Activated CD4-positive, CD25-positive, alpha-beta regulatory T cell treated with anti-CD3 and anti-CD28 coated beads, Interleukin-2, amount 50 U/mL, for 16 hours (primary cell): ENCODE results near the gene QSOX2.
A peak's percentile ranks its signal among the peaks of the same experiment; 100 is the strongest.

ENCODE experiments used
- DNase-seq: peaks from one replicate; pipeline ENCODE4 v3.0.0-alpha.2; 2020; ENCODE audit warnings: low read depth, low spot score

Gene QSOX2

DNA sequence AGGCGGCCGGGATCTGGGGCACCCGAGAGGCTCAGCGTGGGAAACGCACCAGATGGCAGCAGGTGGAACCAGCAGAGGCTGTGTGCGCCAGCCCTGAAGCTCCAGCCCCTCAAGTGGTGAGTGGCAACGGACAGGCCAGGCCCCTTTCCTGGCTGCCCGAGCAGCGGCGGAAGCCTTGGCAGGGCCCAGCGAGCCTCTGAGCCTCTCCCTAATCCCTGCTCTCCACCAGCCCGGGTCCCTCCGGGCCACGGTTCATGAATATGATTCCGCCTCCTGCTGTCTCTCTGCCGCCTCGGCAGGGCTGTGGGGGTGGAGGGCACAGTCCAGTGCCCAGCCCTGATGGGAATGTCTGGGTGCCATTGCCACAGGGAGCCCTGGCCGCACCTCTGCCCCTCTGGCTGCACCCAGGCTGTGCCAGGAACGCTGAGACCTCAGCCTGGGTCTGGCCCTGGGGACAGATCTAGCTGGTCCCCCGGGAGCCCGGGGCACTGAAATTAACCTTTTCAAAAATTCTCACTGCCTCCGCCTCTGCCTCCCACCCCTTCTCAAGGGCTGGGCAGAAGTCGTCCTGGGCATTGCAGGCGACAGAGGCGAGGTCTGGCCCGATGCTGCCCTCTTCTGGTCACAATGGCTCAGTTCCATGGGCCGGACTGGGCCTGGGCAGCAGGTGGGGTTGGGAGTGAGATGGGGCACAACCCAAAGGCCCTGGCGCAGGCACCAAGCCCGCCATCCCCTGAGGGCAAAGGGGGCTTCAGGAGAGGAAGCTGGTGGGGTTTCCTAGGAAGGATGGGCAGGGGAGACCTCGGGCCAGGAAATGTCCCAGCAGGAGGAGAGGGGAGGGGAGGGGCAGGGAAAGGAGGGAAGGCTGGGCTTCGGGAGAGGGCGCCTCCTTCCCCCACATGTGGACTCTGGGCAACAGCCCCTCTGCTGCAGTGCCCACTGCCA, 38.0 kb upstream of the QSOX2 start:
- peak; percentile 45 for DNase-seq

DNA sequence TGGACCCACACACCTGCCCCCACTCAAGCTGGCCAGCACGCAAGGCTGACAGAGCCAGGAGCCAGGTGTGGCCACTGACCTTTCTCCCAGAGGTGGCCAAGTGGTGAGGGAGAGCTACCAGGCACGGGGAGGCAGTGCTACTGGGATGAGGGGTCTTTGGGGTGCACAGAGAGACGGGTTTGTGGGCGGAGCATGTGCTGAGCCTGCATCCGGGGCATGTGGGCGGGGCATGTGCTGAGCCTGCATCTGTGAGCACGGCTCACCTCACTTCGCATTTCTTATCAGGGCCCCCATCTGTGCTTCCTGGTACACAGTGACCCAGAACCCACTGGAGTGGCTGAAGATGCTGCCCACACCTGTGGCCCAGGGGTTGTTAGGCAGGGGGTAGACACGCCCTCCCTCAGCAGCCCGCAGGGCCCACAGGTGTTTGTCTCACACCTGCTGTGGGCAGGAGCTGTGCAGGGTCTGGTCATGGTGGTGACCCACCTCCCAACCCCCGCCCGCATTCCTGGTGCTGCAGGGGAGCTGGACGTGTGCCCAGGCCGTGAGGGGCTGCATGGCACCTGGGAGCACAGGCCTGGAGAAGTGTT, 36.8 kb upstream of the QSOX2 start:
- DNase-seq, result no peak

DNA sequence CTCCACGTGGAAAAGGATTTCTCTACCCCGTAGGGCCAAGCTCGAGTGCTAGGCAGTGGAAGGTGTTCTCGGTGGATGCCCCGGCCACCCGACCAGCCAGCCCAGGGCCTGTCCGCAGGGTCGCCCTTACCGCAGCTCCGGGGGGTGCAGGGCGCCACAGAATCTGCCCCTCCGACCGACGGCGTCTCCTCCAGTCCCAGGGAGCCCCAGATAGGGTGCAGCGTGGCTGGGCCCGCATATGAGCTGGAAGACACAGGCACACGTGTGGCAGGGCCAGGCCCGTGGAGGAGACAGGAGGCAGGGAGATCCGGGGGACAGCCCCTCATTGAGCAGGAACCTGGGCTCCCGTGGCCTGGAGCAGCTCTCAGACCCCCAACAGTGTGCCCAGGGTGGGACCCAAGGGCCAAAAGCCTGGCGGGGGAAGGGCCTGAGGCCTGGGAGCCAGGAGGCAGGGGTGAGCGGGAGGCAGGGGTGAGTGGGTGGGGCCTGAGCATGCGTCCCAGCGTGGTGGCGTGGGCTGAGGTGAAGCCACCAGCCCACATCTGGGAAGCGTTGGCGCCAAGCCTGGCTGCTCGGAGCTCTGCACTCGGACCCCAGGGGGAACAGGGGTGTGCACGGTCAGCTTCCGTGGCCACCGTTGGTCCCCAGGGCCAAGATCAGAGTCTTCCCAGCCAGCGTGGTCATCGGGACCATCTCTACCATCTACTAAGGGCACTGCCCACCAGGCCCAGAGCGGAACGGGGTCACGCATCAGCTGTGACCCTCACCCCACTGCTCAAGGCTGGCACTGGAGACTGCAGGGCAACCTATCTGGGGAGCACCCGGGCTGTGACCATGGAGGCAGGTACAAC, 36.0 kb upstream of the QSOX2 start:
- no peak for DNase-seq

DNA sequence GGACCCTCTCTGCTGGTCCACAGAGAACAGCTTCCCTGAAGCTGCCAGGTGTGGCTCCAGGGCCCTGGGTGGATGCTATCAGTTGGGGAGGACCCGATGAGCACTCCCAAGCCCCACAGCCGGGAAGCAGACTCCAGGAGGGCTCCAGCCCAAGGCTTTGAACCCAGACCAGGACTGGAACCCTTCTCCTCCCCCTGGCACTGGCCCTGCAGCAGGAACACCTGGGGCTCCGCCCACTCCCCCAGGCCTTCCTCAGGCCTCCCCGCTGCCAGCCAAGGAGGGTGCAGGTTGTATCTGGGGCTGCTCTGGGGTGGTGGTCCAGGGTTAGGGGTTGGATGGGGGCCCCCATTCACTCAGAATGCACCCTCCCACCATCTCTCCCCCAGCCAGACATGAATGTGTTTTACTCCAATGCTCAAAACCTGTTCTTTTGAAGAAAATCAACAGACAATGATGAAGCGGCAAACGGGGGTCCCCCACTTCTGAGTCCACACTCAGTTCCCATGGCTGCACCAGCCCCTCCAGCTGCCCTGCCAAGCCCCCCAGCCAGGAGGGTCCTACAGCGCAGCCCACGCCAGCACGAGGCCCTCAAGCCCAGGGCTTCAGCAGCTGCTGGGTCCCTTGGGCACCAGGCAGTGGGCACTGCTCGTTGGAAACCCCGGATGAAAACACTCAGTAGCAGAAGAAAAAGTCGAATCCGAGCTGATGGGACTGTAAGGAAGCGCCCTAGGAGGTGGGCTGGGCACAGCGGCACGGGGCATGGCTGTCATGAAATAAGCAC, 35.1 kb upstream of the QSOX2 start:
- DNase-seq, result no peak

DNA sequence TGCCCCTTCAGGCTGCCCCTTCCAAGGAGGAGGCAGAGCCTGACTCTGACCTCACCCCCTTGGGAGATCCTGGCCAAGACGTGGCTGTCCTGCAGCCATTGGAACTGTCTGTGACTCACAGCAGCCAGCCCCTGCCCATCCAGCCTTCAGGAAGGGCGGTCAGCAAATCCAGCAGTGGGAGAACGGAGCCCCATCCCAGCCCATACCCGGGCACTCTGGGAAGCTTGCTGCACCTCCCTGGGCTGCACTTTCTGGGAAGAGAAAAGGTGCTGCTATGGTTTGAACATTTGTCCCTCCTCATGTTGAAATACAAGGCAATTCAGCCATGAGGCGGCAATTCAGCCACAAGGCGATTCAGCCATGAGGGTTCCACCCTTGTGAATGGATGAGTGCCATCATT, 33.9 kb upstream of the QSOX2 start:
- no peak for DNase-seq

DNA sequence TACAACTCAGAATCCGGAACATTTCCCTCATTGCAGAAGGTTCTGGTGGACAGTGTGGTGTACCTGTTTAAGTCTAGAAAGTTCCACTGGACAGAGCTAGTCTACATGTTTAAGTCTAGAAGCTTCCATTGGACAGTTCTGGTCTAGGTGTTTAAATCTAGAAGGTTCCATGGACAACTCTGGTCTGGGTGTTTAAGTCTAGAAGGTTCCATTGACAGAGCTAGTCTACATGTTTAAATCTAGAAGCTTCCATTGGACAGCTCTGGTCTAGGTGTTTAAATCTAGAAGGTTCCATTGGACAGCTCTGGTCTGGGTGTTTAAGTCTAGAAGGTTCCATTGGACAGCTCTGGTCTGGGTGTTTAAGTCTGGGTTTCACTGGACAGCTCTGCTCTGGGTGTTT, 33.3 kb upstream of the QSOX2 start:
- no peak for DNase-seq

DNA sequence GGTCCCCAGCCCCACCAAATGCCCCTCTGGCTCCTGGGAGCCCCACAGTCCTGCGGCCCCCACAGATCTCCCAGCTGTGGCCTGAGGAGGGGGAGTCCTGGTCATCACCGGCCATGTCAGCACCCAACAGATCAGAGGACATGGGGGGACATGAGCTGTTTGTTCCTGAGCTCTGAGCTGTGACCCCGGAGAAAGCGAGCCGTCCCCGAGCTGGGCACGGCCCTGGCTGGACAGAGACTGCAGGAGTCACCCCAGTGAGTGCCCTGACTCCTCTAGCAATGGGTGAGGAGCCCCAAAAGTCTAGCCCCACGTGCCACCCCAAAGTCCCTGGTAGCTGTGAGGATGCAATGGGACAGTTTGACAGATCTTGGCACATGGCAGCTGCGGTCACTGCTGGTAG, 32.6 kb upstream of the QSOX2 start:
- no peak for DNase-seq

DNA sequence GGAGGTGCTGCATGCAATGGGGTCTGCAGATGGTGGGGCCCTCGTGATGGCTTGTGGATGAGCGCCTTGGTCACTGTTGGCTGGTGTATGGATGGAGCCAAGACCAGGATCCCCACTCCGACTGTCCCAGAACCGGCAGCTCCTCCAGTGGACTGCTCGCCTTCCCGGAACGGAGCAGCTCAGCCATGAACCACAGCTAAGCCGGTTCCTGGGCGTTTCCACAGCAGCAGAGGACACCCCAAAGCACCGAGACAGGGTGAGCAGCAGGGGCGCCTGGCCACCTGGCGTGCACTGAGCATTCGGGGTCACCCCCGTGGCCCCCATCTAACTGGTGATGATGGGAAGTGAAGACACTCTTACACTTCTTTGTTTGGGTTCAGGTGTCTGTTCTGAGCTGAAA, 32.1 kb upstream of the QSOX2 start:
- no peak for DNase-seq

DNA sequence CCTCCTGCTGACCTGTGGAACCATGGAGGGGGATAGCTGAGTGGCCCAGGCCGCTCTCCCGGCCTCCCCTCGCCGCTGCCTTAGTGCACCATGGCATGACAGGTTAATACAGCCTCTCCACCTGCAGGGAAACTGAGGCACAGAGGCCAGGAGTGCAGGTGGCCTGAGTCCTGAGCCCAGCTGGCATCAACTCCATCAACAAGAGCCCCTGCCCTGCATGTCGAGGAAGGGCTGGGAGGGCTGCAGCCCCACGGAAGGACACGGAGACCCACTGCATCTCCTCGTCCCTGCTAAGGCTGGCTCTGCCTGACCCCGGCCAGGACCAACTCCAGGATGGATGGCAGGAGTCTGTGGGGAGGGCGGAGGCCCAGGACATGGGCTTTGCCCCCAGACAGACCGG, 31.1 kb upstream of the QSOX2 start:
- no peak for DNase-seq

DNA sequence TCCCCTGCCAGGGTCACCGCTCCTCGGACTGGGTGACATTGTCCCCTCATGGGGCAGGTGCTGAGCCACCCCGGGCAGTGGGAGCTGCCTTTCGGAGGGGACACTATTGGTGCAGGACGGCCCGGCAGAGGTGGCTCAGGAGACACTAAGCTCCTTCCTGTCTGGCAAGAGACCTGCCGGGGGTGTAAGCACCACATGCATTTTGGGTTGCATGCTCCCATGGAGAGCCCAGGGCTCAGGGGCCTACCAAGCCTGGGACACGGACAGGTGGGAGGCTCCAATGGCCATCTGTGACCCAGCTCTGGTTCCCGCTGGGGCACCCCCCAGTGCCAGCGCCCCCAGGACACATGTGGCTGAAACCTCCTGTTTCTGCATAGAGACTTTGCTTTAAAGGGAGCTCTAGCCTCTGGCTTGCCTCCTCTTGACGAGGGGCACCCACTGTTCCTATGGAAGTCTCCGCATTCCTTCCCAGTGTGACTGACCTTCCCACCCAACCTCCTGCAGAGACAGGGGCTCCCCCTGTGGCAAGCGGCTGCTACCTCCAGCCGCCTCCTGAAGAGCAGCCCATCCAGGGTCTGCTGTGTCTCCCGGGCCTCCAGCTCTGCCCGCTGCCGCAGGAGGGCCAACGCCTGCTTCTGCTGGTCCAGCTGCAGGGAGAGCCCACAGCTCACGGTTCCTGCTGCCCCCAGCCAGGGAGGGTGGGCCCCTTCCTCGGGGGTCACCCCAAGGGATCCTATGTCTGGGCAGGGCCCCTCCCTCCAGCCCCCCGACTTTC, 30.2 kb upstream of the QSOX2 start:
- DNase-seq, result no peak

DNA sequence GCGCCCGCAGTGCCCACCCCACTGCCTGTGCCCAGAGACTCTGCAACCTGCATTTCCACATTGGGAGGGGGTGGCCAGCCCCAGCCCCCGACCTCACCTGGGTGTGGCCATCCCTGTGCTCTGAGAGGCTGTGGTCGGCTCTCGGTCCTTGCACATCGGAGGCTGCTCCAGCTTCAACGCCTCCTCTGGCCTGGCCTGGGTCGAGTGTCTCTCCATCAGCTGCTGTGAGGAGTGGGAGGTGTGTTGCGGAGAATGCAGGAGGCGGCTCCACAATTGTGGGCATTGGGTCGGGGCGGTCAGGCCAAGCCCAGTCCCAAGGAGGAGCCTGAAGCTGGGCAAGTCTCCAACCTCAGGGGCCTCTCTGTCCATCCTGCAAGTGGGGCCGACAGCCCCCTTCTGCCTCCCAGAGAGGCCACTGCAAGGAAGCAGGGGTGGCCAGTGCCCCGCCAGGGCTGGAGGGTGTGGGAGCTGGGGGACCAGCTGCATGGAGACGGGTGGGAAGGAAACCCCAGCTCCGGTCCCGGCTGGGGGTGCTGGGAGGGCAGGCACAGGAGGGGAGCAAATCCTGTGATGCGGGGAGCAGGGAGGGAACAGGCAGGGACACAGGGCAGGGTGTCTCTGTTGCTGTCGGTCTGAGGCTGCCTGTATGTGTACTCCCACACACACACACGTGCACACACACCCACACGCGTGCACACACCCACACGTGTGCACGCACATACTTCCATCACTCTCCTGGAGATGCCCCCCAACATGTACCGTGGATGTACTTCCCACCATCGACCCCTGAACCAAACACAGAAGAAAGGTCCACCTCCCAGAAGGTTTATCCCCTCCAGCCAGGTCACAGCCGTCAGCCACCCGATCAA, 29.4 kb upstream of the QSOX2 start:
- no peak for DNase-seq

DNA sequence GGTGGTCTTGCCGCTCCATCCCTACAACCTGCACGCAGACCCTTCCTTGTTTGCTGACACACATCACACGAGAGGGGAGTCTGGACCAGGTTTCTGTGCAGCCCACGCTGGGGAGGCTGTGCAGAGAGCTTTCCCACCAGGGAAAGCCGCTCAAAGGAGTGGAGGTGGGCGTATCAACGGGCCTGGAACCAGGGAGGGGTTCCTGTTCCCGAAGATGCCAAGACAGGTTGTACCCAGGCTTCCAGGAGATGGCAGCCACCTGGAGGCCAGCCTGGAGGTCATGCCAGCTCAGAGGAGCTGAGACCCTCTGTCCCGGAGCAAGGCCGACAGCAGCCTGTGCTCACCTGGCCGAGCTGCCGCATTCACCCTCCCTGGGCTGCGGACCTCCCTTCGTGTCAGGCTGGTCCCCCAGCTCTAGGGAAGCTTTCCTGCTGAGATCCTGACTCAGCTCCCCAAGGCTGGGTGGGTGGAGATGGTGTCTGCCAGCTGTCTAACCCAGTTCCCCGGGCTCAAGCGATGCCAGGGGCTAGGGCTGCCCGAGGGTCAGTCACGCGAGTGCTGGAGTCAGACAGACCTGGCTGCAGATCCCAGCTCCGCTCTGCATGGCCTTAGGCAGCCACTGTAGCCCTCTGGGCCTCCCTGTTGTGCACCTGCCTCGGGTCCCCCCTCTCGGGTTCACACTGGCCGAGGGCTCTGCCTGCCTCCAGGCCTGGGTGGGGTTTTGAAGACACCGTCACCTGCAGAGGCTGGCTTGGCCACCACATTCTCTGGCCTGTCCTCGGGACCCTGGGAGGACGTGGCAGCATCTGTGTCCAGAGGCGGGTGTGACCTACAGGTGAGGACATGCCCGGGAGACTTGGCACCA, 28.5 kb upstream of the QSOX2 start:
- no peak for DNase-seq

DNA sequence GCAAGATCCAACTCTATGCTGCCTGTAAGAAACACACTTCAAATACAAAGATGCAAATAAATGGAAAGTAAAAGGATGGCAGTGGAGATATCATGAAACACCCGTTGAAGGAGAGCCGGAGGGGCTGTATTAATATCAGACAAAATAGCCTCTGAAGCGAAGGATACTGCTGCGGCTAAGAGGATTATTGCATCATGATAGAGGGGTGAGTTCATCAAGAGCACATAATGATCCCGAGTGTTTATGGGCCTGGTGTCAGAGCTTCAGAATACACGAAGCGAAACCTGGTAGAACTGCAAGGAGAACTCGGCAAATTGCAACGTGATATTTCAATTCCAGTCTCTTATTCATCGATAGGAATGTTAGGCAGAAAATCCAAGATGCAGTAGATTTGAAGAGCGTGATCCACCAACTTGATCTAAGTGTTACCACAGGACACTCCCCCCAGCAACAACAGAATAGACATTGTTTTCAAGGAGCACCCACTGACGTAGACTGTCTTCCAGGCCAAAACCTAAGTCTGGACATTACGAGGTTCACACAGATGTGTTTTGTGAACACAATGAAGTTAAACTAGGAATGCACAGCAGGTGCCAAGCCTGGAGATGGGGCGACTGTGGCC, 27.7 kb upstream of the QSOX2 start:
- no peak for DNase-seq

DNA sequence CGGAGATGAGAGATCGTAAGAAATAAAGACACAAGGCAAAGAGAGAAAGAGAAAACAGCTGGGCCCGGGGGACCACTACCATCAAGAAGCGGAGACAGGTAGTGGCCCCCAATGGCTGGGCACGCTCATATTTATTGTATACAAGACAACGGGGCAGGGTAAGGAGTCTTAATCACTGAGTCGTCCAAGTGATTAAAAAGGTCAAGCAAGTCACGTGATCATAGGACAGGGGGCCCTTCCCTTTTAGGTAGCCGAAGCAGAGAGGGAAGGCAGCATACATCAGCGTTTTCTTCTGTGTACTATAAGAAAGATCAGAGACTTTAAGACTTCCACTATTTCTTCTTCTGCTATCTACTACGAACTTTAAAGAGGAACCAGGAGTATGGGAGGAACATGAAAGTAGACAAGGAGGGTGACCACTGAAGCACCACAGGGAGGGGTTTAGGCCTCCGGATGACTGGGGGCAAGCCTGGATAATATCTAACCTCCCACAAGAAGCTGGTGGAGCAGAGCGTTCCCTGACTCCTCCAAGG, 24.6 kb upstream of the QSOX2 start:
- no peak for DNase-seq

DNA sequence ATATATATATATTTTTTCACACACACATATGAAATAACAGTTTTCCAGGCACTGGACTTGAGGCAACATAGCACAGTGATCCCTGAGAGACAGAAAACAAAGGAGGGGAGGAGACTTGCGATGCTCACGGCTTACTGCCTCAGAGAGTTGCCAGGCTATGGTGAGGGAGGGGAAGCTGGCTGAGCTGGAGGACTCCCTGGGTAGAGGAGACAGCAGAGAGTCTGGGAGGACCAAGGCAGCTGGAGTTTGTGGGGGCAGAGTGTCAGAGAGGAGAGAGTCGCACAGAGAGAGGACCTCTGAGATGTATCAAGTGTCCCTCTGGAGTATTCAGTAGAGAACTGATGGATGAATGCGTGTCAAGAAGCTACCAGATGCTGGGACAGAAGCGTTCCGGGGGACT, 23.1 kb upstream of the QSOX2 start:
- no peak for DNase-seq

DNA sequence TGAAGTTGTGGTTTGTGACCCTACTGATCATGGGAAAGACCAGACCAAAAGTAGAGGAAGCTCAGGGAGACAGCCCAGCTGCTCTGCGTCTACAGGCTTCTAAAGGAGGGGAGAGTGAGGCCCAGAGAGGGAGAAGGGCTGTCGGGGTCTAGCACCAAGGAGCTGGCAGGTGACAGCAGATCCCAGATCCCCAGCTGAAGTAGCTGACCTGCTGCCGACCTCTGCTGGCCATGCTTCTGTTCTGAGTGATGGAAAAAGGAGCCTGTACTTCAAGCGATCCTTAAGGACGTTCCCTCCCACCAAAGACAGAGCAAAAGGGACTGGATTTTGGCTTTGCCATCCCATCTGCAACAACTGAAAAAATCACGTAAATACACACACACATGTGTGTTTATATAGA, 22.7 kb upstream of the QSOX2 start:
- no peak for DNase-seq

DNA sequence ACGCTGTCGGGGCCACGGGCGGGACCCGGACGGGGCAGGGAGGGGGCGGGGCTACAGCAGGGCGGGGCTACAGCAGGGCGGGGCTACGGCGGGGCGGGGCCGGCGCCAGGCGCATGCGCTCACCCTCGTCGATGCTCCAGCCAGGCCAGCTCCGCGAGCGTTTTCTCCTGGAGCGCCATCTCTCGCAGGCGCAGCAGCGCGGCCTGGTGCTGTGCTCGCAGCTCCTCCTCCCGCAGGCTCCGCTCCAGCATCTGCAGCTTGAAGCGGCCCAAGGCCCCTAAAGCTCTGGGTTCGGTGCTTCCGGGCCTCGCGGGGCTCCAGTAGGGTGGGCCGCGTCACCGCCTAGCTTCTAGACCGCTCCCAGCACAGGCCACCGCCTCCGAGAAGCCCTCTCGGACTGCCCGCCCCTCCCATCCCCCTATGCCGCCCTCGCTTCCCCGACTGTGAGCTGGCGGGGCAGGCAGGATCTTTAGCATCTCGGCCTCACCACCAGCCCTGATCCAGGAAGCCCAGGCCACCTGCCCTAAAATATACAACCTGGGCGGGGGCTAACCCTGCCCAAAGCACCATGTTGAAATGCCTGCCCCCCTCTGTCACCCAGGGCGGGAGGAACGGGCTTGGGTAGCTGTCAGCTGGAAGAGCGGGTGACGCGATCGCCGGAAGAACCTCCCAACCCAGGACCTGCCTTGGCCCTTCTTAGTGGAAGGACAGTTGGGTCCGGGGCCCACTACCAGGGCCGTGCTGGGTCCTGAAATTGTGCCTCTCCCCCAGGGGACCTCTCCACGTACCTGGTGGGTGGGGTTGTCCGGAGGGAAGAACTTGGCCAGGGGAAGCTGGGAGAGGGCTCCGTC, 21.9 kb upstream of the QSOX2 start:
- peak; percentile 66 for DNase-seq
